Body of pancreas (tissue), 4 donors: Measurements from ENCODE around the gene KTN1. TPM values are rescaled to one million over a fixed set of nuclear protein-coding genes. Genes with fewer than 3 reads are reported as not detected.

Source experiments
- ATAC-seq: fragments of 150-250 bp; one replicate; pipeline ENCODE4 v1.9.1; 2016
- DNase-seq, 4 donors: peaks; one replicate each; pipeline ENCODE4 v3.0.0-alpha.2; 2019
- H3K27ac ChIP-seq, 4 donors: fragments of 200-600 bp; sonication (generic); 1 replicate in 3 of 4; 2 replicates in 1 of 4; pipeline versions ENCODE4 v1.5.1 to v1.6.1; 2016 to 2019; ENCODE audit warnings: mild to moderate bottlenecking in 1 of 4, mixed read lengths in 1 of 4, moderate library complexity in 1 of 4
- H3K27me3 ChIP-seq, 2 donors: fragments of 200-600 bp; sonication (generic); one replicate each; pipeline ENCODE4 v1.6.0; 2016; ENCODE audit warnings: mild to moderate bottlenecking in 1 of 2
- H3K36me3 ChIP-seq, 2 donors: fragments of 200-600 bp; sonication (generic); replicated peaks in 1 of 2; 2 replicates each; pipeline ENCODE4 v1.5.1; 2016; ENCODE audit warnings: low read depth in 2 of 2; ENCODE audit not compliant: insufficient read depth in 1 of 2
- H3K4me1 ChIP-seq: fragments of 200-600 bp; sonication (generic); one replicate; pipeline ENCODE4 v1.6.0; 2016
- H3K4me3 ChIP-seq, 2 donors: fragments of 200-600 bp; sonication (generic); 1 replicate in 1 of 2; 2 replicates in 1 of 2; pipeline ENCODE4 v1.5.1; 2016 to 2019
- H3K9me3 ChIP-seq, 3 donors: fragments of 200-600 bp; sonication (generic); 1 replicate in 2 of 3; 2 replicates in 1 of 3; pipeline ENCODE4 v1.5.1; 2016
- CTCF ChIP-seq, 7 experiments: fragments of 450-650 bp in 4 of 7; fragments of 200-600 bp in 3 of 7; sonication (generic) in 3 of 7; IDR thresholded peaks; one replicate each; pipeline ENCODE4 v1.5.1; 2016 to 2019; ENCODE audit warnings: antibody characterized with exemption in 7 of 7
- POLR2A ChIP-seq, 3 donors: fragments of 450-650 bp; IDR thresholded peaks; one replicate each; pipeline ENCODE4 v1.6.1; 2016; ENCODE audit warnings: antibody characterized with exemption in 3 of 3, mild to moderate bottlenecking in 2 of 3
- WGBS, 2 donors: methylation state at CpG; one replicate each; pipeline ENCODE4 v1.1.5; 2017; 5-methylcytosine and 5-hydroxymethylcytosine counted together
- intact Hi-C: fragments of 100-400 bp; cut with DNase I; formaldehyde crosslinking; loops from one replicate; pipeline ENCODE4 v1.15.1; 2023
- total RNA-seq, 2 donors: library from RNA; depleted of rRNA; stranded (reverse); fragments of >200 nt; gene quantifications; one replicate each; pipeline ENCODE4 v1.1.0, GENCODE V29; 2016

Gene KTN1
- total RNA-seq, 2 donors from 2014 or later, result 57.0 to 91.8 TPM

DNA sequence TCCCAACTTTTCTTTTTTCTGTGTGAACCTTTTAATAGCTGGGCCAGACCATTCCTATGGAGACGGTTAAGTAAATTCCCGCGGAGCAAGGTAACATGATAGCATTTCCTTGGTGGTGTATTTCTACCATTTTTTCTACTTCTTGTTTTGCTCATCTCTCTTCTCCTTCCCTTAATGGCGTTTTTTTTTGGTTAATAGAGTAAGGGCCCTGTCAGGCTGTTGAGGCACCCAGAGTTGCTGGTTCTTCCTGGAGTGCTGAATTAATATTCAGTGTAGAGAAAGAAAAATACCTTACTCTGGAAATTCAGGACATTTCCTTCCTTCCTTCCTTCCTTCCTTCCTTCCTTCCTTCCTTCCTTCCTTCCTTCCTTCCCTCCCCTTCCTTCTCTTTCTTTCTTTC lies 137.6 kb downstream of the KTN1 start:
- Histone ChIP-seq H3K4me1 (peaks cover 13% of the 10 kb centered on the region), H3K9me3 (no peaks in the 10 kb centered on the region), H3K27ac (no peak overlapping the region), H3K4me3 (no peak overlapping the region), H3K27me3 (no peaks in the 10 kb centered on the region), H3K36me3 (no peaks in the 10 kb centered on the region)
- no peak for DNase-seq
- ATAC-seq, result no peak
- intact Hi-C loops, result no loop called here
- whole genome bisulfite sequencing, 2 donors, result 85 to 90% methylated on average over 4 of the region's 4 CpGs
- TF ChIP-seq POLR2A (IDR thresholded peaks at IDR 0.05) (no peak), CTCF (IDR thresholded peaks at IDR 0.05) (no peak)

DNA sequence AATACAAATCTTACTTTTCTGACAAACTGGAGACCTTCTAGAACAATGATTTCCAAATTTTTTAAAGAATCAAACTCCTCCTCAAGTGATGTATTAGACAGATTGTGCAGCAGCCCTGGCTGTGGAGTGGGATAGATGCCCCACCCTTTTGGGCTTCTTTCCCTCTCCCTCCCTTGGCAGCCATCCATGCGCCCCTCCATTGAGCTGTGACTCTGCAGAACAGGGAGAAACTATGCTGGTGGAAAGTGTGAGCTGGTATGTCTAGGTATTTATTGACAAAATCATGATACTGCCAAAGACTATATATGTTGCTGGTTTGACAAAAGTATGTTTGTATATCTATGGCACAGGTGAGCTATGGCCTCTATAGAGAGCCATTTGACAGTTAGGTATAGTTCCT lies 138.5 kb downstream of the KTN1 start:
- ATAC-seq, result no peak
- Histone ChIP-seq H3K27me3 (no peaks in the 10 kb centered on the region), H3K36me3 (no peaks in the 10 kb centered on the region), H3K9me3 (no peaks in the 10 kb centered on the region), H3K4me3 (no peak overlapping the region), H3K27ac (no peak overlapping the region), H3K4me1 (peaks cover 15% of the 10 kb centered on the region)
- WGBS, 2 donors, result 76 to 100% methylated on average over 1 of the region's 1 CpG
- DNase-seq, result no peak
- TF ChIP-seq POLR2A (IDR thresholded peaks at IDR 0.05), result no peak
- no peak for TF ChIP-seq CTCF (IDR thresholded peaks at IDR 0.05)
- intact Hi-C loops, result no loop called here

DNA sequence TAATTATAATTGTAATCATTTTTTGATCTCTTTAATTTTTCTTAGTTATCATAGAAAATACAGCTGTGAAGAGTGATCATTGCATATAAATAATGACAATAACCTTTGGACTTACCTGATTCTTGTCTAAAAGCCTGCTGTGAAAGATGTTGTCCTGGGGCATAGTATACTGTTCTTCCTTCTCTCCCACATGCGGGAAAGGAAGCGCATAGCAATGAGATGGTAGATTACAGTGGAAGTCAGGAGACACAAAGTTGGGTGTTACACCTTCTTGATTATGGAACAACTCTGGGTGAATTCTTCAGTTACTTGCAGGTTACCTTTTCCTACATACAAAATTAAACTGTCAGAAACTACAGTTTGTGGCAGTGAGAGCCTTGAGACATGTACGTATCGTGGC lies 140.8 kb downstream of the KTN1 start:
- no peak for DNase-seq
- Histone ChIP-seq H3K4me1 (peaks cover 27% of the 10 kb centered on the region), H3K9me3 (no peaks in the 10 kb centered on the region), H3K27ac (no peak overlapping the region), H3K36me3 (no peaks in the 10 kb centered on the region), H3K4me3 (no peak overlapping the region), H3K27me3 (no peaks in the 10 kb centered on the region)
- intact Hi-C loops, result no loop called here
- 95 to 97% methylated on average over 4 of the region's 4 CpGs for WGBS, 2 donors
- no peak for TF ChIP-seq CTCF (IDR thresholded peaks at IDR 0.05)
- TF ChIP-seq POLR2A (IDR thresholded peaks at IDR 0.05), result no peak
- ATAC-seq, result no peak

DNA sequence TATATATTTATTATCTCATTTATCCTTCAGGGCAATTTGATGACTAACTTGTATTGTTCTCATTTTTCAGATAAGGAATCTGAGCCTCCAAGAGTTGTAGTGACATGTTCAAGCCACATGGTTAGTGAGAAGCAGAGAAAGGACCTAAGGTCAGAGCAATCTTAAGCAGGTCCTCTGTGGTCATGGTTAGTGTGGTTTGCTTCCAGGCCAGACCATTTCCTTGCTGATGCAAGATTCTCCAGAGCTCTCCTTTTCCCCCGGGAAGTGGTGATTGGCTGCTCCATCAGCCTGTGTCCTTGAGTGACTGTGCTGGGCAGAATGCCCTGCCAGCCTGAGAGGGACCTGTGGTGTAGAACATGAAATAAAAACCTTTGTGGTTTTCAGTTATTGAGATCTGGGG lies 141.3 kb downstream of the KTN1 start:
- TF ChIP-seq POLR2A (IDR thresholded peaks at IDR 0.05) (no peak), CTCF (IDR thresholded peaks at IDR 0.05) (no peak)
- H3K36me3 ChIP-seq, result no peaks in the 10 kb centered on the region
- H3K4me1 ChIP-seq, result peaks cover 27% of the 10 kb centered on the region
- no peaks in the 10 kb centered on the region for H3K27me3 ChIP-seq
- no peaks in the 10 kb centered on the region for H3K9me3 ChIP-seq
- intact Hi-C loops, result no loop called here
- no peak overlapping the region for H3K27ac ChIP-seq
- DNase-seq, result peak in 3 of 4 donors; percentile 39 to 41 (median 40)
- WGBS, 2 donors, result 13 to 20% methylated on average over 1 of the region's 1 CpG
- no peak overlapping the region for H3K4me3 ChIP-seq
- ATAC-seq, result peak; percentile 30

DNA sequence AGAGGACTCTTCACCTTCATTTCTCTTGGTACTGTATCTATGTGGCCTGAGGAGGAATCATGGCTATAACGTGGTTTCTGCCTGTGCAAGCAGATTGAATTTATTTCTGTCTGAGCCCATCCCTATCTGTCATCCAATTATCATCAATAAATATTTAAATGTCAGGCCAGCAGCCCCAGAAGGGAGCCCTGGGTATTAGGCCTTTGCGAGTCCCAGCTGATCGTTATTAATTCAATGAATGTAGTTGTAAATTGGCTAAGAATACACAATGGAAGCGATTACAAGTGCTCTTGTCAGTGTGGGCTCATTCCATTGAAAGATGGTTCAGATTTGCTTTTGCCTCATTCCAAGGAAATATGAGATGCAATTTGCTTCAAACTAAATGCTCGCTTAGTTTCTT lies 142.0 kb downstream of the KTN1 start:
- Histone ChIP-seq H3K27ac (no peak overlapping the region), H3K27me3 (no peaks in the 10 kb centered on the region), H3K4me1 (peaks cover 27% of the 10 kb centered on the region), H3K9me3 (no peaks in the 10 kb centered on the region), H3K36me3 (no peaks in the 10 kb centered on the region), H3K4me3 (no peak overlapping the region)
- DNase-seq, result no peak
- WGBS, 2 donors, result 72 to 78% methylated on average over 5 of the region's 5 CpGs
- intact Hi-C loops, result no loop called here
- TF ChIP-seq POLR2A (IDR thresholded peaks at IDR 0.05) (no peak), CTCF (IDR thresholded peaks at IDR 0.05) (no peak)
- ATAC-seq, result no peak
